Measurements from ENCODE around the gene RNASE13.

DNA sequence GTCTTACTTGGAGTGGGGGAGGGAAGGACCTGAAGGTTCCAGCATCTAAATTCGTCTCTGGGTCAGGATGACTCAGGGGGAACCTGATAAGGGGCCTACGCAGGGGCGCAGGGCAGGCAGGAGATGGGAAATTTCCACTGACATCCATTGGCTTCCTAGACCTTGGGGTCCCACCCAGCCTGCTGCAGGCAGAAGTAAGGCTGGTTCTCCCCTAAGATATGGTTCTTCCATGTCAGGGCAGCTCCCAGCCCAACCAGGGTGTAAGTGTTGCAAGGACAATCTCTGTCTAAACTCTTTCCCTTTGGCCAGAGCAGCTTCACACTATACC is 7.7 kb downstream of the RNASE13 start:
- TF ChIP-seq GATA2 (IDR thresholded peaks at IDR 0.05; ENCODE audit: low read depth, low read length) (no peak), GATA3 (IDR thresholded peaks at IDR 0.05; ENCODE audit: low read depth, low read length) (no peak)

Measured in SH-SY5Y (cell line).